K562 (cell line): ENCODE data around the gene IL17REL. TPM values are rescaled to one million over a fixed set of nuclear protein-coding genes. Genes with fewer than 3 reads are reported as not detected.

Experiments used
- ATAC-seq: fragments of 200-7000 bp; cut with Tn5 transposase; 3 replicates; pipeline ENCODE4 v1.9.1; 2020; ENCODE audit warnings: moderate library complexity
- BruUV-seq: library from RNA; stranded (reverse); fragments of 400-500 nt; replicated peaks from 2 replicates; lab custom pipeline; 2021; lab: Mats Ljungman, UMichigan
- CTCF ChIA-PET: fragments of 300-600 bp; formaldehyde crosslinking; extraction: SDS; loops from one replicate; lab custom pipeline; 2021; ENCODE audit warnings: low intra/inter-chr PET ratio; lab: Yijun Ruan, JAX
- POLR2A ChIA-PET: fragments of 300-600, 350-650 bp; sonication (Branson Sonifier 250); formaldehyde crosslinking; extraction: SDS; loops from one replicate; lab custom pipeline; 2021; ENCODE audit warnings: antibody characterized with exemption, inconsistent platforms; lab: Yijun Ruan, JAX
- DNase-seq, 4 experiments: peaks; one replicate each; pipeline versions ENCODE4 v3.0.0 to v3.0.0-alpha.2; 2011 to 2018; ENCODE audit warnings: low spot score in 3 of 4, mixed read lengths in 3 of 4; ENCODE audit errors: extremely low read depth in 1 of 4
- FAIRE-seq: peaks from 2 replicates; lab custom pipeline; 2011; peaks lifted over from hg19 to GRCh38; lab: Jason Lieb, UNC
- H2AFZ ChIP-seq: 2 replicates; pipeline ENCODE4 v1.6.0; 2011; ENCODE audit warnings: low read depth, low read length, control low read depth, inconsistent platforms
- H3K27ac ChIP-seq: fragments of 200-600 bp; 3 replicates; pipeline ENCODE4 v1.8.0; 2011; ENCODE audit warnings: low read depth, mild to moderate bottlenecking, control low read depth, inconsistent platforms, low read length, moderate library complexity, mixed read lengths; ENCODE audit errors: extremely low read depth
- H3K27me3 ChIP-seq, 2 experiments: fragments of 300-600 bp in 1 of 2; 2 replicates in 1 of 2; 3 replicates in 1 of 2; pipeline versions ENCODE4 v1.6.0 to v1.8.0; 2011; ENCODE audit warnings: inconsistent platforms in 2 of 2, low read length in 2 of 2, mild to moderate bottlenecking in 1 of 2, mixed read lengths in 1 of 2, moderate library complexity in 1 of 2; ENCODE audit not compliant: control insufficient read depth in 2 of 2, insufficient read depth in 2 of 2
- H3K36me3 ChIP-seq: fragments of 300-600 bp; 3 replicates; pipeline ENCODE4 v1.8.0; 2011; ENCODE audit warnings: mild to moderate bottlenecking, low read length, inconsistent platforms; ENCODE audit not compliant: control insufficient read depth, insufficient read depth
- H3K4me1 ChIP-seq, 2 experiments: fragments of 200-600 bp in 1 of 2; replicated peaks in 1 of 2; 2 replicates in 1 of 2; 3 replicates in 1 of 2; pipeline versions ENCODE4 v1.5.1 to v1.8.0; 2011; ENCODE audit warnings: inconsistent platforms in 2 of 2, low read length in 2 of 2, mild to moderate bottlenecking in 1 of 2, mixed read lengths in 1 of 2, moderate library complexity in 1 of 2; ENCODE audit not compliant: control insufficient read depth in 2 of 2, insufficient read depth in 2 of 2
- H3K4me2 ChIP-seq: 2 replicates; pipeline ENCODE4 v1.6.1; 2011; ENCODE audit warnings: low read length, control low read depth, inconsistent platforms, mixed read lengths; ENCODE audit not compliant: insufficient read depth
- H3K4me3 ChIP-seq: fragments of 200-600 bp; sonication (generic), shearing (Covaris generic); 2 replicates; pipeline ENCODE4 v1.5.1; 2016; ENCODE audit warnings: control low read depth, inconsistent platforms
- H3K79me2 ChIP-seq: fragments of 200-600 bp; 3 replicates; pipeline ENCODE4 v1.8.0; 2011; ENCODE audit warnings: low read length, inconsistent platforms; ENCODE audit not compliant: control insufficient read depth, insufficient read depth
- H3K9ac ChIP-seq, 2 experiments: 2 replicates each; pipeline versions ENCODE4 v1.6.0 to v1.6.1; 2011; ENCODE audit warnings: low read depth in 2 of 2, low read length in 2 of 2, control low read depth in 1 of 2, inconsistent platforms in 1 of 2, mild to moderate bottlenecking in 1 of 2, mixed read lengths in 1 of 2; ENCODE audit not compliant: insufficient read depth in 1 of 2
- H3K9me1 ChIP-seq: one replicate; pipeline ENCODE4 v1.6.0; 2011; ENCODE audit warnings: inconsistent platforms, mild to moderate bottlenecking, low read length, moderate library complexity; ENCODE audit not compliant: control insufficient read depth, insufficient read depth
- H3K9me3 ChIP-seq: replicated peaks from 2 replicates; pipeline ENCODE4 v1.5.1; 2011; ENCODE audit warnings: low read depth, low read length, inconsistent platforms; ENCODE audit not compliant: control insufficient read depth, insufficient read depth
- H4K20me1 ChIP-seq: replicated peaks from 2 replicates; pipeline ENCODE4 v1.6.1; 2011; ENCODE audit warnings: low read length, inconsistent platforms, mixed read lengths; ENCODE audit not compliant: control insufficient read depth, insufficient read depth
- ARID1B ChIP-seq: fragments of 450-650 bp; IDR thresholded peaks from 2 replicates; pipeline ENCODE4 v1.6.1; 2016; ENCODE audit warnings: antibody characterized with exemption, mild to moderate bottlenecking, inconsistent platforms
- CBFA2T2 ChIP-seq: fragments of 450-650 bp; conservative IDR thresholded peaks from 2 replicates; pipeline ENCODE4 v1.6.1; 2017; ENCODE audit warnings: mild to moderate bottlenecking
- CBFA2T3 ChIP-seq: fragments of 450-650 bp; IDR thresholded peaks from 2 replicates; pipeline ENCODE4 v1.6.1; 2017
- CREBBP ChIP-seq: IDR thresholded peaks from one replicate; pipeline ENCODE4 v1.6.1; 2012; ENCODE audit warnings: low read depth, mild to moderate bottlenecking, control low read depth, inconsistent platforms, low read length
- CUX1 ChIP-seq: fragments of 200-800 bp; sonication (Bioruptor generic); IDR thresholded peaks from 2 replicates; pipeline ENCODE4 v1.6.1; 2016; ENCODE audit warnings: missing genetic modification characterization, missing compliant biosample characterization
- FOXM1 ChIP-seq, 2 experiments: fragments of 450-650 bp in 1 of 2; sonication (generic) in 1 of 2; formaldehyde crosslinking in 1 of 2; IDR thresholded peaks; 2 replicates each; pipeline versions ENCODE4 v1.6.1 to v1.9.0; 2017 to 2022; ENCODE audit warnings: low read depth in 2 of 2, mild to moderate bottlenecking in 2 of 2, missing genetic modification reagents in 1 of 2, moderate library complexity in 1 of 2
- MCM3 ChIP-seq: fragments of 450-650 bp; IDR thresholded peaks from 2 replicates; pipeline ENCODE4 v1.6.1; 2016
- MEIS2 ChIP-seq: fragments of 450-650 bp; IDR thresholded peaks from 2 replicates; pipeline ENCODE4 v1.6.1; 2014; ENCODE audit warnings: mild to moderate bottlenecking; ENCODE audit not compliant: partially characterized antibody
- PCBP1 ChIP-seq: fragments of 200-400 bp; formaldehyde crosslinking; IDR thresholded peaks from 2 replicates; pipeline ENCODE4 v1.6.1; 2018; ENCODE audit warnings: mild to moderate bottlenecking, low read depth, low read length; ENCODE audit not compliant: poor library complexity, severe bottlenecking
- PHF21A ChIP-seq: fragments of 450-650 bp; IDR thresholded peaks from 2 replicates; pipeline ENCODE4 v1.6.1; 2017; ENCODE audit warnings: low read depth, borderline replicate concordance
- POLR2AphosphoS5 ChIP-seq: IDR thresholded peaks from 2 replicates; pipeline ENCODE4 v1.6.1; 2011; ENCODE audit warnings: mild to moderate bottlenecking, low read depth, low read length, moderate library complexity; ENCODE audit not compliant: control insufficient read depth, insufficient read depth
- RCOR1 ChIP-seq, 2 experiments: IDR thresholded peaks; 2 replicates each; pipeline ENCODE4 v1.6.1; 2012; ENCODE audit warnings: low read depth in 2 of 2, low read length in 2 of 2, borderline replicate concordance in 1 of 2, improper control_type of control experiment in 1 of 2
- TAL1 ChIP-seq: fragments of 450-650 bp; IDR thresholded peaks from 2 replicates; pipeline ENCODE4 v1.6.1; 2016; ENCODE audit warnings: mild to moderate bottlenecking
- TCF3 ChIP-seq: sonication (generic); formaldehyde crosslinking; IDR thresholded peaks from 2 replicates; pipeline ENCODE4 v1.4.0; 2020; ENCODE audit warnings: mild to moderate bottlenecking, missing genetic modification reagents
- TFAP4 ChIP-seq: sonication (generic); formaldehyde crosslinking; IDR thresholded peaks from 2 replicates; pipeline ENCODE4 v1.8.0; 2022; ENCODE audit warnings: missing genetic modification reagents, mild to moderate bottlenecking, moderate library complexity, borderline replicate concordance
- WGBS: fragments of 100-300 bp; shearing (Covaris generic); methylation state at CpG from one replicate; pipeline ENCODE4 v1.1.6; 2016; ENCODE audit warnings: low coverage, mixed read lengths; ENCODE audit not compliant: insufficient coverage; ENCODE audit errors: missing lambda C conversion rate; 5-methylcytosine and 5-hydroxymethylcytosine counted together
- in situ Hi-C: fragments of 300-500 bp; cut with MboI; formaldehyde crosslinking; loops from 4 replicates; pipeline ENCODE4 v1.15.0; 2018; ENCODE audit warnings: inconsistent platforms, mixed read lengths
- intact Hi-C: fragments of 100-400 bp; cut with micrococcal nuclease; formaldehyde crosslinking; loops from 2 replicates; pipeline ENCODE4 v1.14.2; 2022
- polyA plus RNA-seq, 8 experiments: library from polyadenylated mRNA; depleted of rRNA in 4 of 8; stranded (reverse) in 5 of 8; unstranded in 3 of 8; fragments of >200 nt; fragmentation: Nextera tagmentation in 2 of 8; fragmentation: Illumina TruSeq in 1 of 8; extraction: Ambion mirVana in 2 of 8; extraction: Trizol in 1 of 8; gene quantifications; 2 replicates each; pipeline versions ENCODE4 v1.2.1 to v1.2.3, GENCODE V29; 2011 to 2014; ENCODE audit warnings: inconsistent platforms in 1 of 8, missing spikeins in 1 of 8
- total RNA-seq, 7 experiments: library from RNA; depleted of rRNA in 6 of 7; stranded (reverse); fragments of >200 nt in 6 of 7; fragmentation: Illumina TruSeq in 2 of 7; extraction: Trizol in 2 of 7; gene quantifications; 2 replicates each; pipeline versions ENCODE4 v1.2.1 to v1.2.3, GENCODE V29; 2011 to 2021; ENCODE audit warnings: low replicate concordance in 1 of 7

IL17REL gene
- total and polyA plus RNA-seq, 9 of the 15 experiments (the other 6 are each of a cell fraction or from before 2014, with no cell fraction given): 0.05 to 0.42 (median 0.11) TPM; not detected in 4

GRCh38 chr22:50001388-50002231 is 11.0 kb downstream of the IL17REL start:
- intact Hi-C loops (no loop called here), in situ Hi-C loops (no loop called here)
- ChIA-PET CTCF (interaction anchor here (0.6 kb wide), 1 partner anchor 41 kb away, joined by 3 read pairs; the partner anchor contains the start of gene PIM3), POLR2A (interaction anchor here (0.6 to 1.0 kb wide), 2 partner anchors 8 to 175 kb away, joined by 3 to 4 read pairs; no protein-coding TSS in a partner anchor)
- Histone ChIP-seq H4K20me1 (no peaks in the 10 kb centered on the region), H3K4me2 (no peak overlapping the region), H3K27me3 (no peaks in the 10 kb centered on the region), H3K36me3 (no peaks in the 10 kb centered on the region), H3K79me2 (no peaks in the 10 kb centered on the region), H3K27ac (no peak overlapping the region), H3K4me3 (no peak overlapping the region), H3K9me1 (no peaks in the 10 kb centered on the region), H2AFZ (no peak overlapping the region; the same call in 1 of the 2 replicates), H3K9ac (no peak overlapping the region), H3K4me1 (peaks cover 0 to 51% of the 10 kb centered on the region in 2 experiments; a peak in 3 of 5 replicates), H3K9me3 (no peaks in the 10 kb centered on the region)
- 20% methylated on average over 8 of the region's 16 CpGs for WGBS
- no TSS peak for BruUV-seq
- peak in 2 of 4 experiments; percentile 47 to 62 for DNase-seq
- FAIRE-seq: peak; percentile 70
- ATAC-seq: peak; percentile 59
- TF ChIP-seq TAL1 (peak; percentile 48; the same call in 1 of the 2 replicates), CREBBP (no peak), PHF21A (no peak), POLR2AphosphoS5 (no peak), CBFA2T3 (peak; percentile 56), CBFA2T2 (0 out of 2 replicates have a peak, but pooled peaks have one; percentile 25), TCF3 (peak; percentile 69), ARID1B (0 out of 2 replicates have a peak, but pooled peaks have one; percentile 15), CUX1 (CRISPR knock-in tag) (no peak), TFAP4 (CRISPR knock-in tag) (peak; percentile 33; the same call in 1 of the 2 replicates), PCBP1 (no peak), FOXM1 (IDR thresholded peaks at IDR 0.05; ENCODE audit: low read depth) (no peak), FOXM1 (CRISPR knock-in tag; IDR thresholded peaks at IDR 0.05; ENCODE audit: low read depth) (no peak), RCOR1 (IDR thresholded peaks at IDR 0.05; ENCODE audit: borderline replicate concordance in 1 of 2, low read depth in 2 of 2, low read length in 2 of 2) (0 out of 4 replicates have a peak, but pooled peaks of 1 of the 2 experiments have one; percentile 11), MEIS2 (no peak), MCM3 (no peak)
